GM18526 (cell line): ENCODE data around the gene HLA-G.

Source experiments
- POLR2A ChIP-seq: IDR thresholded peaks from 3 replicates; pipeline ENCODE4 v1.6.1; 2011; ENCODE audit not compliant: insufficient read length; ENCODE audit errors: extremely low read depth

The HLA-G gene

DNA sequence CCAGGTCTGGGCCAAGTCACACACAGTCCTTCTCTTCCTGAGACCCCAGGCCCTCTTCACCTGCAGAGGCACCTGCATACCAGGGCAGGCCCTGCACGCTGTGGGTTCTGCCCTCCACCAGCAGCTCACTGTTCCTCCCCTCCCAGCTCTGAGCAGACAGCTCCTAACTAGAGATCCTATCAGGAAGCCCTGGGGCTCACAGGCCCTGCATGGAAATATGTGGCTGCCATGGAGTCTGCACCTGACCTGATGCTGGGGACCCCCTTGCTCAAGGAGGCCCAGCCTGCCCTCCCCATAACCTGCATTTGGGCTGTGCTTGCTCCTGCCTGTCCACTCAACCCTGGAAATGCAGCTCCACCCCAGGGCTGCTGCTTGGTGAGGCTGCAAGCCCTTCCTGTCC is 14.6 kb upstream of the HLA-G start:
- TF ChIP-seq POLR2A, result no peak

- no peak for TF ChIP-seq POLR2A
These were observed 13.8 kb upstream of the HLA-G start for GRCh38 chr6:29813809-29814208.

- no peak for TF ChIP-seq POLR2A
These were observed 13.1 kb upstream of the HLA-G start for GRCh38 chr6:29814379-29815117.

DNA sequence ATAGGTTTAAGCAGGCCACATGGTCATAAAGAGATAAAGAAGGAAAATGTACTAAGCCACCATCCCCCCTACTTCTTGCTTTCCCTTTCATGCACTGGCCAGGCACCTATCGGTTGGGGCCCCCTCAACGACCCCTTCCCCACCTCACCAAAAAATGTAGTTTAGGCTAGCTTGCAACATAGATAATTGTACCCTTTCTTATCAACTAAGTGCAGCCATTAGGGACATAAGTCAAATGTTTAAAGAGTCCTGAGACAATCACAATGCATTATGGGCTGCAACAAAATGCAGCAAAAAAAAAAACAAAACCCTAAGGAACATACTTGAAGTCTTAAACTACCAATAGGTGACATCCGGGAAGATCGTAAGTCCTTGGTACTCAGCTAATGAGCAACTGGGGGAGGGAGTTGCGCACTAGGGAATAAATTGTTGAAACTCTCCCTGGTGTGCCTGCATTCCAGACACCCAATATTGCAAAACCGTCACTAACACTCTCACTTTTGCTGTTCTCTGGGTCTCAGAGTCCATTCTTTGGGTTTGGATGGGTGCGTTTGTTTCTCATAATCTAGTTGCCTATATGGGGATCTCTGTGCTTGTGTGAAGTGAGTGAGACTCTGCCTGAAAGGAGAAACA is 12.4 kb upstream of the HLA-G start:
- no peak for TF ChIP-seq POLR2A

DNA sequence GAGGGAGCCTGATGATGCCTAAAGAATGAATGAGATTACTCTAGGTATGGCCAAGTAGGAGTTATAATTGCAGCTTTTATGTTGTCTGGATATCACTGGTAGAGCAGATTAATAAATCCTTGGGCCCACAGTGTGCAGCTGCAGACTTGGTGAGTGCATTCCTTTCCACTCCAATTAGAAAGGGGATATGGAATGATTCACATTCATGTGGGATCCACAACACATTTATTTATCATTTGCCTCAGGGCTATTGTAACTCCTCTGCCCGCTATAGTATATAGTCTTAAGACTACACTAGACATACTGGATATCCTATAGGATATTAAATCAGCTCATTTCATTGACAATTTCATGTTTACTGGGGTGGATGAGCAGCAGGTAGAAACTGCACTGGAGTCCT is 11.6 kb upstream of the HLA-G start:
- no peak for TF ChIP-seq POLR2A

DNA sequence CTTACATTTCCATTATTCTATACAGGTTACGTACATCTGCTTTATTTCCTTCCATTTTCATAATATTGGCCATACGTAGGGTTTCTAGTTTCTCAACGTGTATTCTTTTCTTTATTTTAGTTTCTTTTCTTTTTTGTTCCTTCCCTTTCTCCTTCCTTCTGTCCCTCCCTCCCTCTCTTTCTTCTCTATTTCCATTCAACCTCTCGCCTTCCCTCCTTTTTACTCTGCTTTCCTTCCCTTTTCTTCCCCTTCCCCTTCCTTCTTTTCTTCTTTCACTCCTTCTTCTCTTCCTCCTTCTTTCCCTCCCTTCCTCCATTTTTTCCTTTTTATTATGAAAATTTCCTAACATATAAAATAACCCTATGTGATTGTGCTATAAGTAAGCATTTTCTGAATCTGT is 8.7 kb upstream of the HLA-G start:
- no peak for TF ChIP-seq POLR2A

DNA sequence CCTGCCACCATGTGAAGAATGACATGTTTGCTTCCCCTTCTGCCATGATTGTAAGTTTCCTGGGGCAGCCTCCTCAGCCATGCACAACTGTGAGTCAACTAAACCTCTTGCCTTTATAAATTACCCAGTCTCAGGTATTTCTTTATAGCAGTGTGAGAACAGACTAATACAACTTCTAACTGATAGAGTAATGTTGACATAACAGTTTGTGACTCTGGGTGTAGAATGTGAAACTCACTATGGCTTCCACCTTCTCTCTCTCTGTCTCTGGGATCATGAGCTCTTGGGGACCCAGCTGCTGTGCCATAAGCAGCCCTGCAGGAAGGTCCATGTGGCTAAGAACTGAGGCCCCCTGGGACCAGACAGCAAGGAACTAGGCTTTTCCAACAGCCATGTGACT is 3.5 kb upstream of the HLA-G start:
- TF ChIP-seq POLR2A, result no peak

GRCh38 chr6:29825848-29826247 is 1.8 kb upstream of the HLA-G start:
- no peak for TF ChIP-seq POLR2A

DNA sequence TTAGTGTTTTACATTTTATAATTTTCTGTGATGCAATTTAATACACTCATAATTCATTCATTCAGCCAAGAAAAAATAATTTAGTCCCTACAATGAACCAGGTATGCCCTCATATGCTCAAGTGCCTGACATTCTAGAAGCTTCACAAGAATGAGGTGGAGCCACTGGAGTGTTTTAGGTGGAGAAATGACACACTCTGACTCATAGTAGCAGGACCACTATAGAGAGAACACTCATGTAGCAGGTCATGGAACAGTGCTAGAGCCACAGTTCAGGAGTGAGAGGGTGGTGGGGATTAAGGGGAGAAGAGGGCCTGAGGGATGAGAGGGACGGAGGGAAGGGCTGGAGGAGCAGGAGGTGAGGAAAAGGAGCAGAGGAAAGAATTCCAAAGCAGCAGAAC is 1.4 kb upstream of the HLA-G start:
- TF ChIP-seq POLR2A, result no peak

GRCh38 chr6:29828471-29828797 is 809 bp downstream of the HLA-G start:
- no peak for TF ChIP-seq POLR2A

- no peak for TF ChIP-seq POLR2A
These were observed 2.1 kb downstream of the HLA-G start for GRCh38 chr6:29829766-29830165.

- TF ChIP-seq POLR2A, result no peak
These were observed 2.8 kb downstream of the HLA-G start for GRCh38 chr6:29830409-29830808.

DNA sequence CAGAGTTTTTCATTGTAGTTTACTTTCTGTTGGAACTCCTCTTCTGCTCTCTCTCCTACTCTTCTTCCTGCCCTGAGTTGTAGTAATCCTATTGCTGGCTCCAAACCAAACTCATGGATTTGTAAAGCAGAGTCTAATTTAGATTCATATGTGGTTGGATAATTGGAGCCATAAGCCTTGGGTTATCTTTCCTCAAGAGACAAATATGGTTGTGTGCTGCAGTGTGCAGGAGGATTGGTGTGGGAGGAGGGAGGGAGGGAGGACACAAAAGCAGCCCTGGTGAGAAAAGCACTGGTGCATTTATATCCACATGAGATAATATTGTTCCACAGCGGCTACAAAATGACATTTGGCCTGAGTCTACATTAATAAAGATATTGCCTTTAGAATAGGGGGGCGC is 4.2 kb downstream of the HLA-G start:
- TF ChIP-seq POLR2A, result no peak

DNA sequence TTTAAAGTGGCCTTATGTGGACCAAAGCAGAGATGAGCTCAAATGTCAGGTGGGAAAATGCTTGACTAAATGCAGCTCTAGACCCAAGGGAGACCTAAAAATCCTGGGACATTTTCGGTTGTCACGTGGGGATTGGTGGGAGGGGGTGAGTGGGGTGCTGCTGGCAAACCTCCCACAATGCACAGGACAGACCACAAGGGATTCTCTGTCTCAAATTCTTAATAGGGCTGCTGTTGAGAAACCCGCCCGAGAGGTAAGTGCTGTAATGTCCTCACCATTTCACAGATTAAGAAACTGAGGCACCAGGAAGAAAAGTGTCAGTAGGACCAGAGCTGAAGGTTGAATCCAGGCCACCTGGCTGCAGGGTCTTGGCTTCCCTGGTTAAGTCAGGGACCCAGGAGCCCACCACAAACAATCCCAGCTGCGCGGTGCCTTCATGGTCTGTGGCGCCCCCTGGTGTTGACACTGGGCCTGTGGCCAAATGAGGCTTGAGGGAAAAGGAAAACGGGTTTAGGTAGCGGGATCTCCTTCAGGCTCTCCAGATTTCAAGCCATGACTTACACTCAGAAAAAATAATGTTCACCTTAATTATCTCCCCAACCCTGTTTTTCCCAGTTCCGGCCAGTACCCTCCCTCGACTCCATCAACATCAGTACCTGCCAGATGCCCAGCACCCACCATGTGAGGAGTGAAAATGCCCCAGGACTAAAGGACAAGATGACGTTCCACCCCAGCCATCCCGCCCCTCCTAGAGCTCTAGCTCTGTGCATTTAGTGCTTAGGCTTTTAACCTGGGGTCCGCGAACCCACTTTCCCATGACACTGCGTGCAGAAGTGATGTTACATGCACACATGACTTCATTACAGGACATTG is 7.2 kb downstream of the HLA-G start:
- TF ChIP-seq POLR2A, result no peak

- no peak for TF ChIP-seq POLR2A
These were observed 12.3 kb downstream of the HLA-G start for GRCh38 chr6:29839917-29840316.

GRCh38 chr6:29841030-29841429 is 13.4 kb downstream of the HLA-G start:
- no peak for TF ChIP-seq POLR2A
